HEK293 (cell line): ENCODE measurements around the gene NRBF2.
A peak's percentile ranks its signal among the peaks of the same experiment; 100 is the strongest.

Experiments used
- CTCF ChIP-seq: fragments of 450-650 bp; formaldehyde crosslinking; IDR thresholded peaks from 2 replicates; pipeline ENCODE4 v1.5.1; 2016; ENCODE audit warnings: missing biosample characterization, missing genetic modification characterization
- REPIN1 ChIP-seq: fragments of 450-650 bp; formaldehyde crosslinking; IDR thresholded peaks from 2 replicates; pipeline ENCODE4 v1.5.1; 2017; ENCODE audit warnings: missing biosample characterization, missing genetic modification characterization, low read depth
- TRIM28 ChIP-seq: IDR thresholded peaks from 2 replicates; pipeline ENCODE4 v1.6.1; 2011; ENCODE audit warnings: low read length, control low read depth, borderline replicate concordance
- ZBTB21 ChIP-seq: fragments of 450-650 bp; formaldehyde crosslinking; IDR thresholded peaks from 2 replicates; pipeline ENCODE4 v1.5.1; 2017; ENCODE audit warnings: missing biosample characterization, missing genetic modification characterization
- ZBTB7A ChIP-seq: fragments of 450-650 bp; formaldehyde crosslinking; IDR thresholded peaks from 2 replicates; pipeline ENCODE4 v1.5.1; 2016; ENCODE audit warnings: low read depth, missing biosample characterization, missing genetic modification characterization
- ZNF121 ChIP-seq: fragments of 450-650 bp; formaldehyde crosslinking; IDR thresholded peaks from 2 replicates; pipeline ENCODE4 v1.5.1; 2016; ENCODE audit warnings: missing biosample characterization, missing genetic modification characterization
- ZNF184 ChIP-seq: fragments of 450-650 bp; IDR thresholded peaks from 2 replicates; pipeline ENCODE4 v1.5.1; 2018; ENCODE audit warnings: missing biosample characterization, mild to moderate bottlenecking, missing genetic modification characterization
- ZNF24 ChIP-seq: fragments of 450-650 bp; formaldehyde crosslinking; IDR thresholded peaks from 2 replicates; pipeline ENCODE4 v1.5.1; 2016; ENCODE audit warnings: missing biosample characterization, missing genetic modification characterization
- ZNF274 ChIP-seq, 2 experiments: fragments of 200-500 bp in 1 of 2; fragments of 450-650 bp in 1 of 2; sonication (Bioruptor generic) in 1 of 2; formaldehyde crosslinking in 1 of 2; IDR thresholded peaks; 2 replicates each; pipeline versions ENCODE4 v1.5.1 to v1.6.1; 2014 to 2016; ENCODE audit warnings: borderline replicate concordance in 1 of 2, inconsistent platforms in 1 of 2, low read length in 1 of 2, missing biosample characterization in 1 of 2, missing genetic modification characterization in 1 of 2
- ZNF501 ChIP-seq: fragments of 450-650 bp; formaldehyde crosslinking; IDR thresholded peaks from 2 replicates; pipeline ENCODE4 v1.5.1; 2016; ENCODE audit warnings: missing biosample characterization, missing genetic modification characterization
- ZNF670 ChIP-seq: fragments of 450-650 bp; formaldehyde crosslinking; IDR thresholded peaks from 2 replicates; pipeline ENCODE4 v1.5.1; 2016; ENCODE audit warnings: missing biosample characterization, missing genetic modification characterization, low read depth
- TF ChIP-seq, protein P1 (sequence below): fragments of 450-650 bp; IDR thresholded peaks from 2 replicates; pipeline ENCODE4 v1.5.1; 2018; ENCODE audit warnings: missing biosample characterization, mild to moderate bottlenecking, missing genetic modification characterization
- TF ChIP-seq, protein P2 (sequence below): fragments of 450-650 bp; formaldehyde crosslinking; IDR thresholded peaks from 2 replicates; pipeline ENCODE4 v1.5.1; 2016; ENCODE audit warnings: missing biosample characterization, missing genetic modification characterization

- TF ChIP-seq ZNF274 (IDR thresholded peaks at IDR 0.05; ENCODE audit: low read length) (no peak), ZNF274 (tag by site-specific recombination; IDR thresholded peaks at IDR 0.05; ENCODE audit: borderline replicate concordance) (no peak), ZNF501 (no peak), CTCF (tag by site-specific recombination) (peak; percentile 59), ZNF24 (no peak), REPIN1 (tag by site-specific recombination) (no peak), ZNF121 (tag by site-specific recombination) (no peak), ZBTB7A (tag by site-specific recombination) (no peak), ZNF184 (tag by site-specific recombination) (no peak), ZNF670 (tag by site-specific recombination) (no peak), ZBTB21 (no peak), TRIM28 (no peak)
- TF ChIP-seq, protein P1, sequence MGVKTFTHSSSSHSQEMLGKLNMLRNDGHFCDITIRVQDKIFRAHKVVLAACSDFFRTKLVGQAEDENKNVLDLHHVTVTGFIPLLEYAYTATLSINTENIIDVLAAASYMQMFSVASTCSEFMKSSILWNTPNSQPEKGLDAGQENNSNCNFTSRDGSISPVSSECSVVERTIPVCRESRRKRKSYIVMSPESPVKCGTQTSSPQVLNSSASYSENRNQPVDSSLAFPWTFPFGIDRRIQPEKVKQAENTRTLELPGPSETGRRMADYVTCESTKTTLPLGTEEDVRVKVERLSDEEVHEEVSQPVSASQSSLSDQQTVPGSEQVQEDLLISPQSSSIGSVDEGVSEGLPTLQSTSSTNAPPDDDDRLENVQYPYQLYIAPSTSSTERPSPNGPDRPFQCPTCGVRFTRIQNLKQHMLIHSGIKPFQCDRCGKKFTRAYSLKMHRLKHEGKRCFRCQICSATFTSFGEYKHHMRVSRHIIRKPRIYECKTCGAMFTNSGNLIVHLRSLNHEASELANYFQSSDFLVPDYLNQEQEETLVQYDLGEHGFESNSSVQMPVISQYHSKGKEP (tag by site-specific recombination), result no peak
- TF ChIP-seq, protein P2, sequence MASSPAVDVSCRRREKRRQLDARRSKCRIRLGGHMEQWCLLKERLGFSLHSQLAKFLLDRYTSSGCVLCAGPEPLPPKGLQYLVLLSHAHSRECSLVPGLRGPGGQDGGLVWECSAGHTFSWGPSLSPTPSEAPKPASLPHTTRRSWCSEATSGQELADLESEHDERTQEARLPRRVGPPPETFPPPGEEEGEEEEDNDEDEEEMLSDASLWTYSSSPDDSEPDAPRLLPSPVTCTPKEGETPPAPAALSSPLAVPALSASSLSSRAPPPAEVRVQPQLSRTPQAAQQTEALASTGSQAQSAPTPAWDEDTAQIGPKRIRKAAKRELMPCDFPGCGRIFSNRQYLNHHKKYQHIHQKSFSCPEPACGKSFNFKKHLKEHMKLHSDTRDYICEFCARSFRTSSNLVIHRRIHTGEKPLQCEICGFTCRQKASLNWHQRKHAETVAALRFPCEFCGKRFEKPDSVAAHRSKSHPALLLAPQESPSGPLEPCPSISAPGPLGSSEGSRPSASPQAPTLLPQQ (tag by site-specific recombination), result no peak
Measured at GRCh38 chr10:63083904-63084689, 49.0 kb upstream of the NRBF2 start.
